Measurements from ENCODE around the gene ADGRV1. TPM values are rescaled to one million over a fixed set of nuclear protein-coding genes. Genes with fewer than 3 reads are reported as not detected.
"Not testable (repeated sequence)": the region's sequence is repeated elsewhere in the genome, so short reads cannot be mapped to it uniquely, and the experiment has no call there.

Gene ADGRV1
- total RNA-seq, 2 donors from 2014 or later, result 0.45 to 0.74 TPM

DNA sequence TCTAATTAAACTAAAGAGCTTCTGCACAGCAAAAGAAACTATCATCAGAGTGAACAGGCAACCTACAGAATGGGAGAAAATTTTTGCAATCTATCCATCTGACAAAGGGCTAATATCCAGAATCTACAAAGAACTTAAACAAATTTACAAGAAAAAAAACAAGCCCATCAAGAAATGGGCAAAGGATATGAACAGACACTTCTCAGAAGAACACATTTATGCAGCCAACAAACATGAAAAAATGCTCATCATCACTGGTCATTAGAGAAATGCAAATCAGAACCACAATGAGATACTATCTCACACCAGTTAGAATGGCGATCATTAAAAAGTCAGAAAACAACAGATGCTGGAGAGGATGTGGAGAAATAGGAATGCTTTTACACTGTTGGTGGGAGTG lies 241.5 kb downstream of the ADGRV1 start:
- ATAC-seq (replicated peaks); H3K4me3 Mint-ChIP-seq; H3K27ac Mint-ChIP-seq; H3K27me3 Mint-ChIP-seq; H3K36me3 Mint-ChIP-seq (ENCODE audit: low read depth); H3K9me3 Mint-ChIP-seq; H3K4me1 Mint-ChIP-seq: not testable (repeated sequence)

DNA sequence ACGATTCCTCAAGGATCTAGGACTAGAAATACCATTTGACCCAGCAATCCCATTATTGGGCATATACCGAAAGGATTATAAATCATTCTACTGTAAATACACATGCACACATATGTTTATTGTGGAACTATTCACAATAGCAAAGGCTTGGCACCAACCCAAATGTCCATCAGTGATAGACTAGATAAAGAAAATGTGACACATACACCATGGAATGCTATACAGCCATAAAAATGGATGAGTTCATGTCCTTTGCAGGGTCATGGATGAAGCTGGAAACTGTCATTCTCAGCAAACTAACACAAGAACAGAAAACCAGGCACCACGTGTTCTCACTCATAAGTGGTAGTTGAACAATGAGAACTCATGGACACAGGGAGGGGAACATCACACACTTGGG lies 241.9 kb downstream of the ADGRV1 start:
- H3K4me1 Mint-ChIP-seq; H3K27ac Mint-ChIP-seq; H3K36me3 Mint-ChIP-seq (ENCODE audit: low read depth); H3K9me3 Mint-ChIP-seq; ATAC-seq (replicated peaks); H3K4me3 Mint-ChIP-seq; H3K27me3 Mint-ChIP-seq: not testable (repeated sequence)

DNA sequence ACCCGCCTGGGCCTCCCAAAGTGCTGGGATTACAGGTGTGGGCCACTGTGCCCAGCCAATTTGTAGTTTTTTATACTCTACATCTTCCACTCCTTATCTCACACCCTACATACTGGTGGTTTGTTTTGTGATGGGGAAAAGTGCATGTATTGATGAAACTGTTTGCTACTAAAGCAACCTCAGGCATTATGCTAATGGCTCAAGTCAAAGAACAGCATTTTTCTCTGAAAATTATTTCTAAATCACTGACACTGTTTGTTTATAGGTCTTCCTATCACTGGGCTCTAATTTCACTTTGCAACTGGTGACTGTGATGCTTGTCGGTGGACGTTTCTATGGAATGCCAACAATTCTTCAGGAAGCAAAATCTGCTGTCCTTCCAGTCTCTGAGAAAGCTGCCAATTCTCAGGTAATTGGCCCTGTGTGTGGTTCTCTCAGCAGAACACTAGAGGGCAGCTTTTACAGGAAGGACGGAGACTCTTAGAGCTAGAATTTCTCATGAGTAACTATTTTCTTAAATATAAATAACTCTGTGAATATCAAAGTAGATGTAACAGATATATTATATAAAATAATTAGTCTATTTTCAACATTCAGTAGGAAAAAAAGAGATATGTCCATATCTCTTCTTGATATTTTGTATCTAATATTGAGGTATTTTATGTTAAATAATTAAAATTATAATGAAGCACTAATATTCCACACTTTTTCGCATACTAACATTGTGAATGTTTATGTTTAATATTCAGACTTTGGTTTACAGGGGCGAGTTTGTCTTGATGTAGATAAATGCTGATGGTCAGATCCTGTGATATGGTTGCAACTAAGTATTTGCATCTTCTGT lies 244.1 kb downstream of the ADGRV1 start:
- no peak for ATAC-seq (replicated peaks)
- H3K9me3 Mint-ChIP-seq, result no peaks in the 10 kb centered on the region
- peaks cover 3% of the 10 kb centered on the region for H3K27me3 Mint-ChIP-seq
- H3K36me3 Mint-ChIP-seq (ENCODE audit: low read depth), result no peaks in the 10 kb centered on the region
- peaks cover 5% of the 10 kb centered on the region for H3K4me1 Mint-ChIP-seq
- no peak overlapping the region for H3K4me3 Mint-ChIP-seq
- no peak overlapping the region for H3K27ac Mint-ChIP-seq

DNA sequence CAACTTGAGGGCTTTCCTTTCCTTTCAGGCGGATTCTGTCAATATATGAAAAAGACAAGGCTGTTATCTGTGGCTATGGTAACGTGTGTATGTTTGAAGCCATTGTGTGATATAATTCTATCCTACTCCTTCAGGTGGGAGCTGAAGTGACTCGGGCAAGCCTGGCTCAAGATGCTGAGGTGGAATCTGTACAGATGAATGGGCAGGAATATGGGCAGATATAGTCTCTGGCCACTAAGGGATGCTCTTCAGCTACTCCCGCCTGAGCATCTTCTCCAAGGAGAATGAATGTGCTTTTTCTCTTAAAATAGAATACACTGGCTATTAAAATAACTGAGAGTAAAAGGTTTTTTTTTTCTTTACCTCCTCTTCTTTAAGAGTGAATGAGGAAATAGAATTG lies 244.8 kb downstream of the ADGRV1 start:
- H3K27ac Mint-ChIP-seq, result no peak overlapping the region
- no peak overlapping the region for H3K4me3 Mint-ChIP-seq
- ATAC-seq (replicated peaks), result no peak
- H3K27me3 Mint-ChIP-seq, result peaks cover 3% of the 10 kb centered on the region
- no peaks in the 10 kb centered on the region for H3K36me3 Mint-ChIP-seq (ENCODE audit: low read depth)
- no peaks in the 10 kb centered on the region for H3K9me3 Mint-ChIP-seq
- H3K4me1 Mint-ChIP-seq, result peaks cover 5% of the 10 kb centered on the region

DNA sequence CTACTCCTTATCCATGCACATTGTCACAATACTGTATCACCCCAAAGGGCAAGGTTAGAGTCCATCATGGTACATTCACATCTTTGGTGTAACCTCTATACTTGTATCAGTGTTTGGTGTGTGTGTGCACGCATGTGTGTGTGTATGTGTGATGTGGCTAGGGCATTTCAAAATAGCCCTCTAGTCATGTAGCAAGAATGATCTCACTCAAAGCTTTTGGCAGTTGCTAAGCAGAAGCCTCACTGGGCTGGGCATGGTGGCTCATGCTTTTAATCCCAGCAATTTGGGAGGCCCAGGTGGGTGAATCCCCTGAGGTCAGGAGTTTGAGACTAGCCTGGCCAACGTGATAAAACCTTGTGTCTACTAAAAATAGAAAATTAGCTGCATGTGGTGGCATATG lies 245.3 kb downstream of the ADGRV1 start:
- H3K4me3 Mint-ChIP-seq, result no peak overlapping the region

DNA sequence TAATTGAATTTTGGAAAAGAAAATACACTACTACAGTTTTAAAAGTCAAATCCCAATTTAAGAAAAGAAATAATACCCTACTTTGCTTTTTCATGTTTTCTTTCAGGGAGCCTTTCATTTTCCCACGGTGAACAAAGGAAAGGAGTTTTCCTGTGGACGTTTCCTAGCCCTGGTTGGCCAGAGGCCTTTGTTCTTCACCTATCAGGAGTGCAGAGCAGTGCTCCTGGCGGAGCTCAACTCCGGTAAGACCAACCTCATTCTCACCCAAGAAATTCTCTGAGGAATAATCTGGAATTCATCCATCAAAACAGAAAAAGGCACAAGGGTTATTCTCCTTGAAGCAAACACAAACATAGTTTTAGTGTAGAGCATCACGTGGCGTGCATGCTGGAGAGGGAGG lies 248.9 kb downstream of the ADGRV1 start:
- Mint-ChIP-seq H3K27ac (no peak overlapping the region), H3K9me3 (no peaks in the 10 kb centered on the region), H3K4me1 (peaks cover 4% of the 10 kb centered on the region), H3K27me3 (peaks cover 6% of the 10 kb centered on the region), H3K36me3 (ENCODE audit: low read depth) (no peaks in the 10 kb centered on the region), H3K4me3 (no peak overlapping the region)
- ATAC-seq (replicated peaks), result no peak

More for the DNA sequence above, 245.3 kb downstream of the ADGRV1 start:
- Mint-ChIP-seq H3K36me3 (ENCODE audit: low read depth) (no peaks in the 10 kb centered on the region), H3K9me3 (no peaks in the 10 kb centered on the region), H3K27me3 (peaks cover 3% of the 10 kb centered on the region), H3K4me1 (peaks cover 5% of the 10 kb centered on the region), H3K27ac (no peak overlapping the region)
- no peak for ATAC-seq (replicated peaks)

DNA sequence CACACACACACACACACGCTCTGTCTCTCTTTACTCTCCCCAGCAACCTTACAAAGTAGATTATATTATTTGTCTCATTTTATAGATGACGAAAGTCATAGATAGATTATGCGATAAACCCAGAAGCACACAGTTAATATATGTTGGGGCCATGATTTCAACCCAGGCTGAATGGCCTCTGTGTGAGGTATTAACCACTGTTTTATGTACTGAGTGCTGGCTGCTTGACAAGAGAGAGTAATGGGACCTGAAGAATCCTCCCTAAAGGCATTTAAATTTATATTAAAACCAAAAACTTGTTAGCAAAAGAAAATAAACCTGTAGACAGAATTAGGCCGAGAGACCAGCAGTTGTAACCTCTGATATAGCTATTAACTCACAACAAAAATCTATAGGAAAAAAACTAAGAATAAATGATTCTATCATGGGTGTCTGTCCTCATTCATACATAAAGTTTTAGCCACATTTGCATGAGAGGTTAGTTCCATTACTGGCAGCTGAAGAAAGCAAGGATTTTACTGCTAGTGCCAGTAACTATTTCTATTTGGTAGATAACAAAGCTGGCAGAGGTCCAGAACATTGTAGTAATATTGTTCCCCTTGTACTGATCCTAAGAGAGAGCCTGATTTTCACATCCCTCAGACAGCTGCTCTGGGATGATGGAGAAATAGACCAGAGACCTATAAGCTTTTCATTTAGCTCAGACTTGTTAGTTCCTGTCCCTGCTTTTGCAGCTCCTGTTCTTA lies 250.9 kb downstream of the ADGRV1 start:
- no peak overlapping the region for H3K4me3 Mint-ChIP-seq
- no peak for ATAC-seq (replicated peaks)
- H3K4me1 Mint-ChIP-seq, result no peaks in the 10 kb centered on the region
- no peaks in the 10 kb centered on the region for H3K36me3 Mint-ChIP-seq (ENCODE audit: low read depth)
- H3K9me3 Mint-ChIP-seq, result no peaks in the 10 kb centered on the region
- H3K27ac Mint-ChIP-seq, result no peak overlapping the region
- peaks cover 3% of the 10 kb centered on the region for H3K27me3 Mint-ChIP-seq

DNA sequence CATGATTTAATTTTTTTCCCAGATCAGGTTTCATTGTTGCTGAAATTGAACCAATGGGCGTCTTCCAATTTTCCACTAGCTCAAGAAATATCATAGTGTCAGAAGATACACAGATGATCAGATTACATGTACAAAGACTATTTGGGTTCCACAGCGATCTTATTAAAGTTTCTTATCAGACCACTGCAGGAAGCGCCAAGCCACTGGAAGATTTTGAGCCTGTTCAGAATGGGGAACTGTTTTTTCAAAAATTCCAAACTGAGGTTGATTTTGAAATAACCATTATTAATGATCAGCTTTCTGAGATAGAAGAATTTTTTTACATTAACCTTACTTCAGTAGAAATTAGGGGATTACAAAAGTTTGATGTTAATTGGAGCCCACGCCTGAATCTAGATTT lies 251.6 kb downstream of the ADGRV1 start:
- peaks cover 3% of the 10 kb centered on the region for H3K27me3 Mint-ChIP-seq
- no peak overlapping the region for H3K4me3 Mint-ChIP-seq
- no peak for ATAC-seq (replicated peaks)
- H3K9me3 Mint-ChIP-seq, result no peaks in the 10 kb centered on the region
- no peaks in the 10 kb centered on the region for H3K4me1 Mint-ChIP-seq
- no peaks in the 10 kb centered on the region for H3K36me3 Mint-ChIP-seq (ENCODE audit: low read depth)
- H3K27ac Mint-ChIP-seq, result no peak overlapping the region

DNA sequence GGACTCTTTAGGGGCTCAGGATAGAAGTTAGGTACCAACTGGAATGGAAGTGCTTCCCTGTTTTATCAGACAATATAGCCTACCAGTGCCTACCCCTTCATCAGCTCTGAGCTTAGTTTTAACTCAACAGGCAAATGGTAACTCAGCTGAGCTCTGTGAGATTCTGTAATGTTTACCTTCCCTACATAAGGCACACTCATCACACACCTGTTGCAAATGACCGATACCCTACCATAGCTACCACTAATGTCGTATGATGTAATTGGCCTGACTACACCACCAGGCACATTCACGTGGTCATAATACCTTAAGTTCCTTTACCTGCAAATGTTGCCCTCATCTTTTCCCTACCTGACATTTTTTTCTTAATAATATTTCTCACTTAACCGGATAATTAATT lies 254.8 kb downstream of the ADGRV1 start:
- ATAC-seq (replicated peaks), result no peak
- H3K4me3 Mint-ChIP-seq, result no peak overlapping the region
- H3K27ac Mint-ChIP-seq, result no peak overlapping the region
- H3K27me3 Mint-ChIP-seq, result peaks cover 3% of the 10 kb centered on the region
- H3K4me1 Mint-ChIP-seq, result no peaks in the 10 kb centered on the region
- H3K36me3 Mint-ChIP-seq (ENCODE audit: low read depth), result no peaks in the 10 kb centered on the region
- no peaks in the 10 kb centered on the region for H3K9me3 Mint-ChIP-seq

DNA sequence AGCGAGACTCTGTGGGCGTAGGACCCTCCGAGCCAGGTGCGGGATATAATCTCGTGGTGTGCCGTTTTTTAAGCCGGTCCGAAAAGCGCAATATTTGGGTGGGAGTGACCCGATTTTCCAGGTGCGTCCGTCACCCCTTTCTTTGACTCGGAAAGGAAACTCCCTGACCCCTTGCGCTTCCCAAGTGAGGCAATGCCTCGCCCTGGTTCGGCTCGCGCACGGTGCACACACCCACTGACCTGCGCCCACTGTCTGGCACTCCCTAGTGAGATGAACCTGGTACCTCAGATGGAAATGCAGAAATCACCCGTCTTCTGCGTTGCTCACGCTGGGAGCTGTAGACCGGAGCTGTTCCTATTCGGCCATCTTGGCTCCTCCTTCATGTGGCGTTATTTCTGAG lies 263.5 kb downstream of the ADGRV1 start:
- not testable (repeated sequence) for H3K4me3 Mint-ChIP-seq; H3K4me1 Mint-ChIP-seq; H3K36me3 Mint-ChIP-seq (ENCODE audit: low read depth); H3K27ac Mint-ChIP-seq; ATAC-seq (replicated peaks); H3K9me3 Mint-ChIP-seq
- peaks cover 18% of the 10 kb centered on the region for H3K27me3 Mint-ChIP-seq

DNA sequence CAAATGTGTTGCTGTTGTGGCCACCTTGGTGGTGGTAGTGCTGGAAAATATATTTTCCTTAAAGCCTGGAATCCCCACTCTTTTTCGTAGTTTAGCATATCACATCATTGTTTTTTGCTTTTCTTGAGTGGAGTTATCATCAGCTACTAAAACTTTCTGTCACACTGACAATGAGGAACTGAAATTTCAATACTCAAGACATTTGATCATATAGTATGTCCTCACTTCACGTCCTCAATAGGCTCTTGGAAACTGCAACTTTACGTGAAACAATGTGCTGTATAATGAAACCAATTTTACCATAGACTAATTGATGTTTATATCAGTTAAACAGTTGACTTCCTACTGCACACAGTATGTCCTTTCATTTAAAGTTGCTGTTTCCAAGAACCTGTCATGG lies 265.8 kb downstream of the ADGRV1 start:
- H3K27ac Mint-ChIP-seq, result no peak overlapping the region

DNA sequence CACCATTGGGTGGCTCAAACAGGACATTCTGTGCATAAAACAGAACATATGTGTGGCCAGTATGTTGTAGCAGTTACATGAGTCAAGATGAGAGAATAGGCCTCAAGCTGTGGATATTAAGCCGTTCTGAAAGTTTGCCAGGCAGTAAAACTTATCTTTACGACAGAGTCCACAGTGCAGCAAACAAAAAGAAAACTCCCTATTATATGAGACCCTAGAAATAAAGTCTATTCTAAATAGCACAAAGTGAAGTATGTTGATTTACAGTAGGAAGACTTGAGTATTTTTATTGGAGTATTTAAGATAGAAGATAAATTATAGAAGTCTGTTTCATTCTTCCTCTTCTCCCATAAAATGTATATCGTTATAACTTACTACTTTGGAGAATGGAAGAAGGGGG lies 271.5 kb downstream of the ADGRV1 start:
- Mint-ChIP-seq H3K4me1 (no peaks in the 10 kb centered on the region), H3K27me3 (peaks cover 18% of the 10 kb centered on the region), H3K27ac (no peak overlapping the region), H3K36me3 (ENCODE audit: low read depth) (no peaks in the 10 kb centered on the region), H3K9me3 (no peaks in the 10 kb centered on the region), H3K4me3 (no peak overlapping the region)
- ATAC-seq (replicated peaks), result no peak

More for the DNA sequence above, 265.8 kb downstream of the ADGRV1 start:
- Mint-ChIP-seq H3K4me1 (no peaks in the 10 kb centered on the region), H3K4me3 (no peak overlapping the region), H3K36me3 (ENCODE audit: low read depth) (no peaks in the 10 kb centered on the region), H3K27me3 (peaks cover 19% of the 10 kb centered on the region), H3K9me3 (no peaks in the 10 kb centered on the region)
- no peak for ATAC-seq (replicated peaks)

DNA sequence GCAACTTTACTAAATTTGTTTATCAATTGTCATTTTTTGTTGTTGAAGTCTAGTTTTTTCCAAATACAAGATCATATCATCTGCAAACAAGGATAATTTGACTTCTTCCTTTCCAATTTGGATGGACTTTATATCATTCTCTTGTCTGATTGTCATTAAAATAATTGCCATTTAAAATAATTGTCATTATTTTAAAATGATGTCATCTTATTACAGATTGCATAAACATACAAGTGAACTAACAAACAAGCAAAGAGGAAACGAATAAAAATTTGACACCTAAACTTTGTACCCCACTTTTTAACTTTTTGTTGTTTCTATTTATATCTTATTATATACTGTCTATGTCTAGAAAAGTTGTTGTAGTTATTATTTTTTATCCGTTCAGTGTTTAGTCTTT lies 275.2 kb downstream of the ADGRV1 start:
- no peaks in the 10 kb centered on the region for H3K9me3 Mint-ChIP-seq
- no peaks in the 10 kb centered on the region for H3K4me1 Mint-ChIP-seq
- no peak overlapping the region for H3K4me3 Mint-ChIP-seq
- H3K27ac Mint-ChIP-seq, result no peak overlapping the region
- H3K36me3 Mint-ChIP-seq (ENCODE audit: low read depth), result no peaks in the 10 kb centered on the region
- H3K27me3 Mint-ChIP-seq, result peaks cover 6% of the 10 kb centered on the region
- ATAC-seq (replicated peaks), result no peak

DNA sequence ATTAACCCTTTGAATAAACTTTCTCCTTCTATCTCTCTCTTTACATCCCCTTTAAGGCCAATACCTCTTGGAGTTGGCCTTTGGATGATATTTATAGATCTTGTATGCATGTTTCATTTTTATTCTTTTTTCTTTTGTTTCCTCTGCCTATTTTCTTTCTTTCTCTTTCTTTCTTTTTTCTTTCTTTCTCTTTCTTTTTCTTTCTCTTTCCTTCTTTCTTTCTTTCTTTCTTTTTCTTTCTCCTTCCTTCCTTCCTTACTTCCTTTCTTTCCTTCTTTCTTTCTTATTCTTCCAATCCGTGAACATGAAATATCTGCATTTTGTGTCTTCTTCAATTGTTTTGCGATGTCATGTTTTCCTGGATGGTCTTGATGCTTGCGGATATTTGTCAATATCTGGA lies 276.1 kb downstream of the ADGRV1 start:
- Mint-ChIP-seq H3K27me3 (peaks cover 11% of the 10 kb centered on the region), H3K36me3 (ENCODE audit: low read depth) (no peaks in the 10 kb centered on the region), H3K27ac (no peak overlapping the region), H3K4me3 (no peak overlapping the region), H3K9me3 (no peaks in the 10 kb centered on the region), H3K4me1 (no peaks in the 10 kb centered on the region)
- no peak for ATAC-seq (replicated peaks)

DNA sequence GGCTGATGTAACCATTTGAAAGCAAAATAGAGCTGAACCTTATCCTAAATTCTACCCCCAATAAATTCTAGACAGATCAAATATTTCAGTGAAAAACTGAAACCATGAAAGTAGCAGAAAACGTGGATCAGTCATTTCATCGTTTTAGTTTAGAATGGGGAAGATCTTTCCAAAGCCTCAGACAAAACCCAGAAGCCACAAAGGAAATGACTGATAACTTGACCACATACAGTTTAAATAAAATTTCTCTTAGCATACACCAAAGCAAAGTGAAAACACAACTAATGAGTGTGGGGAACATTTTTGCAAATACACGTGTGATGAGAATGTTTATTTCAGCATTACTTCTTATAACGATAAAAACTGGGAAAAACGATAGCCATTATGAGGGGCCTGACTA lies 284.8 kb downstream of the ADGRV1 start:
- no peak overlapping the region for H3K27ac Mint-ChIP-seq
- H3K27me3 Mint-ChIP-seq, result peaks cover 40% of the 10 kb centered on the region
- no peaks in the 10 kb centered on the region for H3K9me3 Mint-ChIP-seq
- no peaks in the 10 kb centered on the region for H3K36me3 Mint-ChIP-seq (ENCODE audit: low read depth)
- peak; percentile 44 for ATAC-seq (replicated peaks)
- H3K4me1 Mint-ChIP-seq, result no peaks in the 10 kb centered on the region
- H3K4me3 Mint-ChIP-seq, result no peak overlapping the region
